H1 (cell line): Measurements from ENCODE around the gene ACTN4. TPM values are rescaled to one million over a fixed set of nuclear protein-coding genes. Genes with fewer than 3 reads are reported as not detected.

Experiments
- ASH2L ChIP-seq: fragments of 200-600, 300-600 bp; sonication (generic); IDR thresholded peaks from one replicate; pipeline ENCODE4 v1.7.1; 2017; ENCODE audit warnings: low read length
- BCL11A ChIP-seq, 2 experiments: IDR thresholded peaks; one replicate each; pipeline ENCODE4 v1.6.1; 2011; ENCODE audit warnings: low read depth in 2 of 2, low read length in 2 of 2, mild to moderate bottlenecking in 2 of 2
- CEBPB ChIP-seq: IDR thresholded peaks from 2 replicates; pipeline ENCODE4 v1.6.1; 2012; ENCODE audit warnings: low read depth, low read length
- CHD7 ChIP-seq: fragments of 300-600 bp; sonication (generic); IDR thresholded peaks from 2 replicates; pipeline ENCODE4 v1.7.1; 2012; ENCODE audit warnings: low read length, moderate library complexity, mild to moderate bottlenecking, inconsistent platforms; ENCODE audit not compliant: insufficient replicate concordance
- CTBP2 ChIP-seq: IDR thresholded peaks from 2 replicates; pipeline ENCODE4 v1.7.0; 2011; ENCODE audit warnings: borderline replicate concordance, mild to moderate bottlenecking, moderate library complexity, mixed read lengths, low read length; ENCODE audit not compliant: insufficient read depth, insufficient read length
- GABPA ChIP-seq: IDR thresholded peaks from 2 replicates; pipeline ENCODE4 v1.6.1; 2011; ENCODE audit warnings: mild to moderate bottlenecking, low read length, moderate library complexity, borderline replicate concordance; ENCODE audit not compliant: insufficient read depth
- KDM4A ChIP-seq: IDR thresholded peaks from one replicate; pipeline ENCODE4 v1.7.1; 2012; ENCODE audit warnings: low read depth, mild to moderate bottlenecking, moderate library complexity, low read length, inconsistent platforms; ENCODE audit not compliant: severe bottlenecking
- MAFK ChIP-seq: IDR thresholded peaks from 2 replicates; pipeline ENCODE4 v1.6.1; 2012; ENCODE audit warnings: low read depth, mild to moderate bottlenecking, improper control_type of control experiment, low read length
- NRF1 ChIP-seq: IDR thresholded peaks from 2 replicates; pipeline ENCODE4 v1.6.1; 2011; ENCODE audit warnings: mild to moderate bottlenecking, low read depth, low read length, improper control_type of control experiment
- PHF8 ChIP-seq: fragments of 200-600 bp; sonication (generic); conservative IDR thresholded peaks from 2 replicates; pipeline ENCODE4 v1.7.1; 2012; ENCODE audit warnings: low read depth, mild to moderate bottlenecking, inconsistent platforms, low read length, moderate library complexity
- TAF7 ChIP-seq: optimal IDR thresholded peaks from 2 replicates; pipeline ENCODE3; 2011; ENCODE audit warnings: low read depth, mild to moderate bottlenecking, inconsistent platforms, low read length, moderate library complexity, borderline replicate concordance
- polyA plus RNA-seq, 7 experiments: library from polyadenylated mRNA; depleted of rRNA in 3 of 7; stranded (reverse) in 5 of 7; unstranded in 2 of 7; fragments of >200 nt in 5 of 7; fragments of 200-250 nt in 2 of 7; gene quantifications; 1 replicate in 5 of 7; 2 replicates in 1 of 7; 4 replicates in 1 of 7; pipeline versions ENCODE4 v1.2.1 to v1.2.3, GENCODE V29; 2011 to 2013; ENCODE audit warnings: missing spikeins in 2 of 7, mixed read lengths in 2 of 7
- total RNA-seq: library from RNA; stranded (reverse); fragmentation: NEBNext Ultra II Directional; extraction: Animal tissue kit (Norgen Biotek cat#: 25700); gene quantifications from 2 replicates; pipeline ENCODE4 v1.2.1, GENCODE V29; 2021
- TF ChIP-seq, protein P1 (sequence below): IDR thresholded peaks from 2 replicates; pipeline ENCODE4 v1.6.1; 2012; ENCODE audit warnings: inconsistent platforms

ACTN4 gene
- total and polyA plus RNA-seq, 2 of the 8 experiments (the other 6 are each of a cell fraction or from before 2014, with no cell fraction given) = 211 to 520 TPM

DNA sequence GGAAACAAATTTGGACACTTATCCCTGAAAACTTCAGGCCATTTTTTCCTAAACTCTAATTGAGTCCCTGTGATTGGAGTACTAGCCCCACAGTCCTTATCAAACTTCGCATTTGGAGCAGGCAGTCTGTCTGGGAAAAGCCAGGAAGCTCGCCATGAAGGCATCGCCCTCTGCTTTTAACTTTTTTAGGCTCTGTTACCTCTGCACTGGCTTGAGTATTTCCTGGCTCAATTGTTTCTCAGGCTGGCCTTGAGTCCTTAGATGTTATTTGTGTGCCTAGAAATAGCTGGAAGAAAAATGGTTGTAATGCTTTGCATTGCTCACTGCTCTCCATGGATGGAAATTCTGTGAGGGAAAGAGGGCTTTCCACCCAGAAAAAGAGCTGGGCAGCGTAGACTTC, 24.2 kb downstream of the ACTN4 start (continued):
- TF ChIP-seq CHD7 = no peak
- TF ChIP-seq PHF8 = no peak
- no peak for TF ChIP-seq MAFK
- no peak for TF ChIP-seq CEBPB
- no peak for TF ChIP-seq BCL11A (IDR thresholded peaks at IDR 0.05; ENCODE audit: low read depth in 2 of 2, low read length in 2 of 2)
- no peak for TF ChIP-seq NRF1
- TF ChIP-seq CTBP2 = no peak
- TF ChIP-seq KDM4A = no peak
- TF ChIP-seq, protein P1, sequence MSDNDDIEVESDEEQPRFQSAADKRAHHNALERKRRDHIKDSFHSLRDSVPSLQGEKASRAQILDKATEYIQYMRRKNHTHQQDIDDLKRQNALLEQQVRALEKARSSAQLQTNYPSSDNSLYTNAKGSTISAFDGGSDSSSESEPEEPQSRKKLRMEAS = no peak
- no peak for TF ChIP-seq GABPA
- no peak for TF ChIP-seq ASH2L
- TF ChIP-seq TAF7 = no peak
